ENCODE results near the gene L3MBTL3.
"Not testable (repeated sequence)": the region's sequence is repeated elsewhere in the genome, so short reads cannot be mapped to it uniquely, and the experiment has no call there.

Gene L3MBTL3

GRCh38 chr6:130173377-130174004 is 155.1 kb downstream of the L3MBTL3 start:
- H3K27me3 Mint-ChIP-seq; H3K4me3 Mint-ChIP-seq; H3K36me3 Mint-ChIP-seq; DNase-seq; H3K27ac Mint-ChIP-seq; ATAC-seq (replicated peaks); H3K4me1 Mint-ChIP-seq: not testable (repeated sequence)
- peaks cover 10 to 12% of the 10 kb centered on the region in 2 donors for H3K9me3 Mint-ChIP-seq

GRCh38 chr6:130176378-130176777 is 158.0 kb downstream of the L3MBTL3 start:
- no peak overlapping the region for H3K27ac Mint-ChIP-seq
- no peak overlapping the region for H3K4me3 Mint-ChIP-seq
- peaks cover 3 to 5% of the 10 kb centered on the region in 2 donors for H3K36me3 Mint-ChIP-seq
- no peaks in the 10 kb centered on the region for H3K4me1 Mint-ChIP-seq
- peaks cover 4 to 10% of the 10 kb centered on the region in 2 donors for H3K9me3 Mint-ChIP-seq
- no peaks in the 10 kb centered on the region for H3K27me3 Mint-ChIP-seq
- no peak for DNase-seq
- ATAC-seq (replicated peaks) = no peak

DNA sequence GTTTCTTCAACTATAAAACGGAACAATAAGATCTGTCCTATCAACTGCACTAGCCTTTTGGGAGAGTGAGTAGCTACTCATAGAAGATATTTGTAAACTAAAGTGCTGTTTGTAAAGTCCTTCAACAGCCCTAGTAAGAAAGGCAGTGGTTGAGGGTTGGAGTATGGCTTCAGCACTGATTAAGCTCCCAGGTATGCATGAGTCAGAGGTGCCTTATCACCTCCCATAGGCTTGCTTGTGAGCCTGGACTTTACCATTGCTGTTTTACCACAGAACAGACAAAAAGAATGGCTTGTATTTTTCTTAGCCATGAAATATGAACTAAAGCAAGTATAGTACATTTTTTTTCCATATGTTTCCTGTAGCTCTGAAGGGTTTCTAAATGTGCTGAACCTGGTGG is 160.3 kb downstream of the L3MBTL3 start:
- Mint-ChIP-seq H3K4me1 (peaks cover 3 to 4% of the 10 kb centered on the region in 2 donors), H3K9me3 (peaks cover 0 to 1% of the 10 kb centered on the region in 2 donors), H3K27me3 (no peaks in the 10 kb centered on the region), H3K27ac (no peak overlapping the region), H3K4me3 (no peak overlapping the region), H3K36me3 (no peaks in the 10 kb centered on the region)
- DNase-seq = no peak
- no peak for ATAC-seq (replicated peaks)

- Mint-ChIP-seq H3K27ac (no peak overlapping the region), H3K36me3 (no peaks in the 10 kb centered on the region), H3K4me1 (peaks cover 4 to 7% of the 10 kb centered on the region in 2 donors), H3K4me3 (no peak overlapping the region), H3K9me3 (peaks cover 0 to 1% of the 10 kb centered on the region in 2 donors), H3K27me3 (no peaks in the 10 kb centered on the region)
- DNase-seq = no peak
- no peak for ATAC-seq (replicated peaks)
These were observed 164.1 kb downstream of the L3MBTL3 start for GRCh38 chr6:130182466-130182865.

GRCh38 chr6:130183271-130184222 is 165.2 kb downstream of the L3MBTL3 start:
- Mint-ChIP-seq H3K4me3 (peak overlapping the region; percentile 0 to 6), H3K9me3 (peaks cover 0 to 1% of the 10 kb centered on the region in 2 donors), H3K27me3 (no peaks in the 10 kb centered on the region), H3K27ac (peak overlapping the region; percentile 1), H3K4me1 (peaks cover 4 to 7% of the 10 kb centered on the region in 2 donors), H3K36me3 (no peaks in the 10 kb centered on the region)
- ATAC-seq (replicated peaks) = peak in 1 of 2 donors; percentile 38
- DNase-seq = no peak

DNA sequence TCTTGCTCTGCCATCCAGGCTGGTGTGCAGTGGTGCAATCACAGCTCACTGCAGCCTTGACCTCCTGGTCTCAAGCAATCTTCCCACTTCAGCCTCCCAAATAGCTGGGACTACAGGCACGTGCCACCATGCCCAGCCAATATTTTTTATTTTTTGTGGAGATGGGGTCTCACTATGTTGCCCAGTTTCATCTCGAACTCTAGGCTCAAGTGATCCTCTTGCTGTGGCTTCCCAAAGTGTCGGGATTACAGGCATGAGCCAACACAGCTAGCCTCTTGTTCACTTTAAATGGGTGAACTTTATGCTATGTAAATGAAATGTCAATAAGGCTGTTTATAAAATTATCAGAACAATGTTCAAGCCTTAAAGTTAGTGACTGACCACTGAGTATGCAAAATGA is 167.3 kb downstream of the L3MBTL3 start:
- DNase-seq = no peak
- Mint-ChIP-seq H3K36me3 (no peaks in the 10 kb centered on the region), H3K4me3 (no peak overlapping the region), H3K27me3 (no peaks in the 10 kb centered on the region), H3K27ac (no peak overlapping the region), H3K4me1 (peaks cover 4 to 7% of the 10 kb centered on the region in 2 donors), H3K9me3 (peaks cover 0 to 1% of the 10 kb centered on the region in 2 donors)
- no peak for ATAC-seq (replicated peaks)

DNA sequence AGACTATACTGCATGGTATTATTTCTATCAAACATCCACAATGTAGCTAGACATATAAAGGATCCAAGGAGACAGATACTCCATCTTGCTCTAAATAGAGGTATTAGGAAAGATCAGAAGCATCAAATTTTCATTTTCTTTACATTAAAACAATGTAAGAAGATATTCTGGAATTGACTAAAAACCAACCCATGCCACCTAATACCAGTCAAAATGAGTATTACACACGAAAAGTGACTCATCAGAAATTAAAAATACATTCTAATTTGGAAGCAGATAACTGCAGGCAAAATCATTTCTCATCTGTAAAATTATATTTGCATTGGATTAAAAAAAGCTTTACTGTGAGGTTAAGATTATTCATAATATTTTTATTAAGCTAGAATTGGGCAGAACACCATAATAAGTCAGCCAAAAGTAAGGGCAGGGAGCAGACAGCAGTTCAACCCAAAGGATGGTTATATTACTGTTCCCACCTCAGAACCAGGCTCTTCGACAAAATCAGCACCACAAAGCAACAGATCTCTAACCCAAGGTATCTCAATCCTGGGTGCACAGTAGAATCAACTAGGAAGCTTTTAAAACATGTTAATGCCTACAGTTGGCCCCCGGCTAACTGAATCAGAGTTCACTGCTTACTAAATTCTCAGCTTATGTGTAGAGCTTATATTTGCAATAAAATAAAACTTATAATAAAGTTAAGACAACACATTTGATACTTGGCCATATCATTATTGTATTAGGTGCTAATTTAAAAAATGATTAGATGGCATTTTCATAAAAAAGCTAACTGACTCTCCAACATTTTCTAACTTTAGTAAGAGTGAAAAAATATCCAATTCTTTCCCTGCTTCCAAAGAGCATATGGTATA is 169.2 kb downstream of the L3MBTL3 start:
- ATAC-seq (replicated peaks) (no peak), DNase-seq (no peak)
- peaks cover 8 to 22% of the 10 kb centered on the region in 2 donors for H3K4me1 Mint-ChIP-seq
- H3K27me3 Mint-ChIP-seq = no peaks in the 10 kb centered on the region
- H3K36me3 Mint-ChIP-seq = no peaks in the 10 kb centered on the region
- H3K9me3 Mint-ChIP-seq = no peaks in the 10 kb centered on the region
- H3K27ac Mint-ChIP-seq = no peak overlapping the region
- no peak overlapping the region for H3K4me3 Mint-ChIP-seq

GRCh38 chr6:130188207-130188899 is 170.0 kb downstream of the L3MBTL3 start:
- ATAC-seq (replicated peaks) = no peak
- H3K27ac Mint-ChIP-seq = no peak overlapping the region
- no peaks in the 10 kb centered on the region for H3K36me3 Mint-ChIP-seq
- no peak for DNase-seq
- H3K9me3 Mint-ChIP-seq = no peaks in the 10 kb centered on the region
- peaks cover 8 to 26% of the 10 kb centered on the region in 2 donors for H3K4me1 Mint-ChIP-seq
- peaks cover 0 to under 1% of the 10 kb centered on the region in 2 donors for H3K27me3 Mint-ChIP-seq
- no peak overlapping the region for H3K4me3 Mint-ChIP-seq

GRCh38 chr6:130189531-130190397 is 171.4 kb downstream of the L3MBTL3 start:
- Mint-ChIP-seq H3K4me1 (peaks cover 4 to 20% of the 10 kb centered on the region in 2 donors), H3K4me3 (no peak overlapping the region), H3K36me3 (no peaks in the 10 kb centered on the region), H3K27ac (peak overlapping the region; percentile 40), H3K27me3 (peaks cover 0 to 4% of the 10 kb centered on the region in 2 donors), H3K9me3 (no peaks in the 10 kb centered on the region)
- DNase-seq = no peak
- ATAC-seq (replicated peaks) = no peak
